HG03139 (cell line): ENCODE measurements around the gene PRKAR1A.

Experiments used
- ATAC-seq: cut with Tn5 transposase; IDR thresholded peaks from one replicate; pipeline ENCODE4 v1.9.1; 2021; ENCODE audit not compliant: unreplicated experiment

PRKAR1A gene

DNA sequence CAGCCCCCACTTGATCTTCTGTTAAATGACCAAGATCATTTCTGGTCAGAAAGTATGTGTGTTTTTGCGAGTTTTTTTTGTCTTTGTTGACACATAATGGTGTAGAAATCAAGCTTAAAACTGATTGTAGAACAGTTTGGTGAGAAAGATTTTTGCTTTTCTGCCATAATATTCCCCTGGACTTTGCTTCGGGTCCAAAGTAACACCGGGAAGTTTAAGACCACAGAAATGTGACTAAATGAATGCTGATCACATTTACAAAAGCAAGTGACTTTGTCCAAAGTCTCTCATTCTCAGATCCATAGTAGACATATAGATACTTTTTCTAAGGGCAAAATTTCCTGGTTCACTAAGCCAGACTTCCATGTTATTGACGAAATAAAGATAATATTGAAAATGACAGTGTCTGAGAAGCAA, 86.3 kb downstream of the PRKAR1A start:
- ATAC-seq = no peak

DNA sequence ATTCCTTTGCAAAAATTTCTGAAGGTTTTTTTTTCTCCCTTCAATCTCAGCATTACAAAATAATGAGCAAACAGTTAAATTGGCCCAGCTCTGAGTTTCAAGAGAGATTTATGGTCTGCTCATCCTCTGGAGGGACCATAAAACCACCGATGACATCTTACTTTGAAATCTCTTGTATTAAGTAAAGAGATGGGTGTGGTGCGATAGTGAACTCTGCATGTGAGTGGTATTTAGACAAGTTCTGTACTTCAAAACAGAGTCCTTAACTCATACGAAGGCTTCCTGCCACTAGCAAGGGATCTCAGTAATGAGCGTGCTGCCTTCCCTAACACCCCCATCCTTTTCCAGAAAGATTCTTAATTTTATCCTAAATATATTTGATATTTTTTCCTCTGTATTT, 86.9 kb downstream of the PRKAR1A start:
- ATAC-seq = no peak

DNA sequence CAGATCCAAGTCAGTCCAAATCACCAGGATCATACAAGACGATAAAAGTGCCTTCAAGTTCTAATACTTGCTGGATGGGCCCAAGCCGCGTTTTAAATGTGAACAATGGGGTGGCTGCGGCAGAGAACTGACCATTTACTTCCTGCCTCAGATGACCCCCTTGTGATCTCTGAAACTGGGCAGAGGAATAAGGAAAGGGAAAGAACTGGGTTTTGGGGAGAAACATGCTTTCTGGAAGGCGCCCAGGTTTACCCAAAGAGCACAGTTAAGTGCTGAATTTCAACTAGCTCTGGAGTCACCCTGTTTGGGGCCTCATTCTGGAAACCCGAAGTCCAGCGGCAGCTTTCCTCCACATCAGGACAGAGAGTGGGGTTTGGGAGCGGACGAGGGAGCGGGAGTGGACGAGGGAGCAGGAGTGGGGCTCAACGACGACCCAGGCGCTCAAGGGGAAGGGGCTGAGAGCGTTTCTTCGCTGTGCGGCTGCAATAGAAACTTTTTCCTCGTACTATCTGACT, 87.4 kb downstream of the PRKAR1A start:
- ATAC-seq = no peak

- no peak for ATAC-seq
These were observed 88.1 kb downstream of the PRKAR1A start for GRCh38 chr17:68600067-68600930.
